Measurements from ENCODE around the gene HTR3A.

HTR3A gene

DNA sequence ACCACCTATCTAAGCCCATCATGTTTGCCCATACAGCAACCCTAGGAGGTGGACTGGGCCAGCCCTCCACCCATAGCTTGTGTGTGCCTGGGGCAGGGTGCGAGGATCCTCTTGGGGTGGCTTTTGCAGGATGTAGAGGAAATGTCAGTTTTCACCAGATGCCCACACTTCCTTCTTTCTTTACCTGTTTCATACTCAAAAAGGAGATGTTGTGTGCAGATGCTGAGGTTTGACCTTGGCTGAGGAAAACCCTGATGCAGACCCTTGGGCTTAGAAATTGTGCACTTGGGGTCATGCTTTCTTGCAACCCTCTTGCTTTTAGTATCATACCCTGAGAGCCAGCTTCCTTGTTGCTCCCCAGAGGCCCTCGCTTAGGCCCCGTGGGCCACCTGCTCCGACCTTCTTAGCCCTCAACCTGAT, 2.2 kb downstream of the HTR3A start:
- H3K27ac ChIP-seq = no peak overlapping the region
- no peak overlapping the region for H3K4me3 ChIP-seq

DNA sequence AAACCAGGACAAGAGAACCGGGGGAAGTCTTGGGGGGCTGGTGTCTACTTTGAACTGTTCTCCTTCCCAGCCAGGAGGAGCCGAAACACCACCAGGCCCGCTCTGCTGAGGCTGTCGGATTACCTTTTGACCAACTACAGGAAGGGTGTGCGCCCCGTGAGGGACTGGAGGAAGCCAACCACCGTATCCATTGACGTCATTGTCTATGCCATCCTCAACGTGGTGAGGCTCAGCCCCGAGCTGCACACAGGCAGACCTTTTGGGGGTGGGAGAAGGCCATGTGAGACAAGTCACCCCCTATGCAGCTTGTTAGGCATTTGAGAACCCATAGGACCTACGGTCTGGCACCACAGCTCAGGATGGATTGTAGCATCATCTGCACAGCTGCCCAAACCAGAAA, 2.8 kb downstream of the HTR3A start:
- Histone ChIP-seq H3K27ac (no peak overlapping the region), H3K4me3 (no peak overlapping the region)

DNA sequence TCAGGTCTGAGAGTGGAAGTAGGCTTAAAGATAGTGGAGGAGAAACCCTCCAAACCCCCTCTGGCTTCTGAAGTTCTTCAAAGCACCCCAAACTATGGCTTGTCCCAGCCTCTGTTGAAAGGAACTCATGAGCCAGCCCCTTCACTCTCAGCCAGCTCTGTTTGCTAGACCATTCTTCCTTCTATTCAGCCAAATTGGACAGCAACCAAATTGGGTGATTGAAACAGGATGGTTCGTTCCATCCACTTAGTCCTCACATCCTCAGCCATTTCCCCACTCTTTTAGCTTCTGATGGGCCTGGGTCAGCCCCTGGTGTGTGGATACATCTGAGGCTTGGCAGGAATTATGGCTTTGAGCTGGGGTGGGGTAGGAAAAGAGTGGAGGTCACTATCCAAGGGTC, 4.5 kb downstream of the HTR3A start:
- H3K4me3 ChIP-seq = no peak overlapping the region
- no peak overlapping the region for H3K27ac ChIP-seq

DNA sequence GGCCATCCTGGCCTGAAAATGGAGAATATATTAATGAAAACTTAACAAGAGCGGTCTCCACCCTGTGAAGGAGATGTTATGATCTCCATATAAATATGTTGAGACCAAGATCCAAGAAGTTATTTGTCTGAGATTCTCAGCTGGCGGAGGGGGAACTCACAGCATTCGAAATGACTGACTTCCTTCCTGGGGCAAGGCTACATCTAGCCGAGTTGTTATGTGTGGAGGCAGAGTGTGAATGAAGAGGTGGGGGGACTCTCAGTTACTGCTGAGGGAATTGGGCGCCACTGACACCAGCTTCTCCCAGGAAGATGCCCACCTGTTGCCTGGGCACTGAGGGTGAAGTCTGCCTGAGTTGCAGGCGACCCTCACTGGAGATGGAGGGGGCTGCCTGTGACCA, 5.9 kb downstream of the HTR3A start:
- Histone ChIP-seq H3K27ac (no peak overlapping the region), H3K4me3 (no peak overlapping the region)

DNA sequence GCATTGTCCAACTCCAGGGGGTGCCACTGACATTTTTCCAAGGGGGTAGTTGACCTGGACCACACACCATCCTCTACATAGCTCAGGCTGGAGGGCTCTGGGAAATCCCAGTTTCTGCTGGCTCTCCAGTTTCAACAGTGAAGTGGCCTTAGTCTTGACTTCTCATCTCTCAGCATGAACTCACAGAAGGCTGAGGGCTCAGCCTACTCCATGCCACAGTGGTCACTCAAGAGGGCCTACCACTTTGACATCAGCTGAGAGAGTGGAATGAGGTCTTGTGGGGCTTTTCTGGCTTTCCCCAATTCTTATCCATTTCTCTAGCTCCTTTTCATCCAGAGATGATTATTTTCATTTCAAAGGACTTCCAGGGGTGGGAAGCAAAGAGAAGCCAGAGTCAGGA, 7.4 kb downstream of the HTR3A start:
- H3K4me3 ChIP-seq = no peak overlapping the region
- no peak overlapping the region for H3K27ac ChIP-seq

DNA sequence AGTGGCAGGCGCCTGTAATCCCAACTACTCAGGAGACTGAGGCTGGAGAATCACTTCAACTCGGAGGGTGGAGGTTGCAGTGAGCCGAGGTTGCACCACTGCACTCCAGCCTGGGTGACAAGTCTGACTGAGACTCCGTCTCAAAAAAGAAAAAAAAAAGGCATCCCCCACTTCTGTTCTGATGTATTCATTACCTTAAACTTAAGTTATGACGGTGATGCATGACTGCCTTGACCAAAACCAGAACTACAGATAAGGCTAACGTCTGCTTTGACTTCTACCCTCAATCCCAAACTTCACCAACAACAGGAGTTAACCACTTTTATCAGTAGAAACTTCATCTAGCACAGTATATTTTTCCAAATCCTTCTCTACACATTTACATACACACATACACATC, 9.9 kb downstream of the HTR3A start:
- H3K27ac ChIP-seq = no peak overlapping the region
- H3K4me3 ChIP-seq = no peak overlapping the region

DNA sequence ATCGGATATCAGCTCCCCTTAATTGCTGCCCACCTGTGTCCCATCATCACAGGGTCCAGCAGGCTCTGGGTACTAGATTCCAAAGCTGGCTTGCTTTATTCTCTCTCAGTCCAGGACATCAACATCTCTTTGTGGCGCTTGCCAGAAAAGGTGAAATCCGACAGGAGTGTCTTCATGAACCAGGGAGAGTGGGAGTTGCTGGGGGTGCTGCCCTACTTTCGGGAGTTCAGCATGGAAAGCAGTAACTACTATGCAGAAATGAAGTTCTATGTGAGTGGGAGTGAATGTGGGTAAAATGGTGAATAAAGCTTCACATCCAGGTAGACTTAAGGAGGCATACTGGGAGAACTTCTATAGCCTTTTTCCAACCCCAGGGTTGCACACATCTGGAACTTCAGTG, 11.0 kb downstream of the HTR3A start:
- Histone ChIP-seq H3K27ac (no peak overlapping the region), H3K4me3 (no peak overlapping the region)

DNA sequence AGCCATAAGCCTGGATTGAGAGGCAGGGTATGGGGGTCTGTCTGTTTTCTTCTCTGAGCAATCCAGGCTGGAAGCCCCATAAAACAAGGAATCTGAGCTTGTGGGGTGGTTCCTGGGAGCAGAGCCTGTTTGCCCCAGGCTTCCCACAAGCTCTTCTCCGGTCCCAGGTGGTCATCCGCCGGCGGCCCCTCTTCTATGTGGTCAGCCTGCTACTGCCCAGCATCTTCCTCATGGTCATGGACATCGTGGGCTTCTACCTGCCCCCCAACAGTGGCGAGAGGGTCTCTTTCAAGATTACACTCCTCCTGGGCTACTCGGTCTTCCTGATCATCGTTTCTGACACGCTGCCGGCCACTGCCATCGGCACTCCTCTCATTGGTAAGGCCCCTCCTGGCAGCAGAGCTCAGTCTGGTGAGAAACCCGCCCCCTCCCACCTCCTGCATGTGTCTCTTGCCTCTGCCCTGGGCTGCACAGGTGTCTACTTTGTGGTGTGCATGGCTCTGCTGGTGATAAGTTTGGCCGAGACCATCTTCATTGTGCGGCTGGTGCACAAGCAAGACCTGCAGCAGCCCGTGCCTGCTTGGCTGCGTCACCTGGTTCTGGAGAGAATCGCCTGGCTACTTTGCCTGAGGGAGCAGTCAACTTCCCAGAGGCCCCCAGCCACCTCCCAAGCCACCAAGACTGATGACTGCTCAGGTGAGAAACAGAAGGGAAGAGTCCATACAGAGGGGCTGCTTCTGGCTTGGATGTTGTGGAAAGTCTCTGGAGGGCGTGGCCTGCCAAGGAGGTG, 11.6 kb downstream of the HTR3A start:
- no peak overlapping the region for H3K4me3 ChIP-seq
- H3K27ac ChIP-seq = no peak overlapping the region

DNA sequence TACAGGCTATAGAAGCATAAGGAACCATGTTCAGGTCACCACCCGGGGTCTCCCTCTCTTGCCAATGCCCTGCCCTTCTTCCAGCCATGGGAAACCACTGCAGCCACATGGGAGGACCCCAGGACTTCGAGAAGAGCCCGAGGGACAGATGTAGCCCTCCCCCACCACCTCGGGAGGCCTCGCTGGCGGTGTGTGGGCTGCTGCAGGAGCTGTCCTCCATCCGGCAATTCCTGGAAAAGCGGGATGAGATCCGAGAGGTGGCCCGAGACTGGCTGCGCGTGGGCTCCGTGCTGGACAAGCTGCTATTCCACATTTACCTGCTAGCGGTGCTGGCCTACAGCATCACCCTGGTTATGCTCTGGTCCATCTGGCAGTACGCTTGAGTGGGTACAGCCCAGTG, 14.5 kb downstream of the HTR3A start:
- H3K27ac ChIP-seq = no peak overlapping the region
- H3K4me3 ChIP-seq = no peak overlapping the region

DNA sequence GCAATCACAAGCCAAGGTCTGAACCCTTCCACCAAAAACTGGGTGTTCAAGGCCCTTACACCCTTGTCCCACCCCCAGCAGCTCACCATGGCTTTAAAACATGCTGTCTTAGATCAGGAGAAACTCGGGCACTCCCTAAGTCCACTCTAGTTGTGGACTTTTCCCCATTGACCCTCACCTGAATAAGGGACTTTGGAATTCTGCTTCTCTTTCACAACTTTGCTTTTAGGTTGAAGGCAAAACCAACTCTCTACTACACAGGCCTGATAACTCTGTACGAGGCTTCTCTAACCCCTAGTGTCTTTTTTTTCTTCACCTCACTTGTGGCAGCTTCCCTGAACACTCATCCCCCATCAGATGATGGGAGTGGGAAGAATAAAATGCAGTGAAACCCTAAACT, 15.0 kb downstream of the HTR3A start:
- H3K27ac ChIP-seq = no peak overlapping the region

DNA sequence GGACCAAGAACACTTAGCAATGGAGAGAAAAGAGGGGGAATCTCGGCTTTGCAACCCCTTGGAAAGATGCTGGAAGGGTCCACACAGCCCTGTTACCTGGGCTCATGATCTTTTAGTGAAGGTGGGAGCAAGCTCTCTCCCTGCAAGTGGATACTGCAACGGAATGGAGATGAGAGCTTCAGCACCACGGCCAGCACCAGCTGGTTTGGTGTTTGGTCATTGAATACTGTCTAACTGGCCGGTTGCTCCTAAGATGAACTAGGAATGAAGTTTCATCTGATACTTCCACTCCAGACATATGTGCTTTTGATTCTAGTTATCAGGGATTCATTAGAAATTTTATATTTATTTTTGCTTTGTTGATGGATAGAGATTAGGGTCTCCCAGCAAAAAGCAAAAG, 16.3 kb downstream of the HTR3A start:
- Histone ChIP-seq H3K27ac (no peak overlapping the region), H3K4me3 (no peak overlapping the region)

More for the DNA sequence above, 15.0 kb downstream of the HTR3A start:
- no peak overlapping the region for H3K4me3 ChIP-seq

DNA sequence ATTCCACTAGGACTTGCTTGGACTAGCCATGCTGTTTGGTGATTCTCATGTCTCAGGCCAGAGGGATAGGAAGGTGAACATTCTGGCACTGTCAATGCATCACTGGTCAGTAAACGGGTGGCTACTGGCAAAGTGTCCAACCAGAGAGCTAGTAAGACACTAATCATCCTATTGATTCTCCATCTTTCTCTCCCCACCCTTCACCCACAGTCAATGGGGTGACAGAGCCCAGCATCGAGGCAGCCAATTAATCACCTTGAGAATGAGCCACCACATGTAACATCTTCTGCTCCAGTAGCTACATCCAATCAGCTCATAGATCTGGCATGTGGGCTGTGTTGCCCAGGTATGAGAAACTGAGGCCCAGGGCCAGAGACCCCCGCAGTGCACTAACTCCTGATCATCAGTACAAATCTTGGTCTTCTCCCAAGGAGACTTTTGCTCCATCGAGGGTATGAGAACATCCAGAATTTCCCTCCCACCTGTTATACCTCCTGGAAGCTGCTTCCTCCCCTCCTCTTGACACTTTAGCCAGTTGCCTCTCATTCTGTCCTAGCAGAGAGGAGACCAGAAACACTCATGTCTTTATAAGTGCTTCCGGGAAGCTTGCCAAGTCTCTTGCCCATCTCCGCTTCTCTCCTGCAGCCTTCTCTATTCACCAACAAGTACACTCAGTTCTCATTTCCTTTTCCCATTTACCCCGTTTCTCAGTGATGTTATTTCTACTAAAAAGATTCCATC, 17.0 kb downstream of the HTR3A start:
- H3K4me3 ChIP-seq = no peak overlapping the region
- no peak overlapping the region for H3K27ac ChIP-seq

DNA sequence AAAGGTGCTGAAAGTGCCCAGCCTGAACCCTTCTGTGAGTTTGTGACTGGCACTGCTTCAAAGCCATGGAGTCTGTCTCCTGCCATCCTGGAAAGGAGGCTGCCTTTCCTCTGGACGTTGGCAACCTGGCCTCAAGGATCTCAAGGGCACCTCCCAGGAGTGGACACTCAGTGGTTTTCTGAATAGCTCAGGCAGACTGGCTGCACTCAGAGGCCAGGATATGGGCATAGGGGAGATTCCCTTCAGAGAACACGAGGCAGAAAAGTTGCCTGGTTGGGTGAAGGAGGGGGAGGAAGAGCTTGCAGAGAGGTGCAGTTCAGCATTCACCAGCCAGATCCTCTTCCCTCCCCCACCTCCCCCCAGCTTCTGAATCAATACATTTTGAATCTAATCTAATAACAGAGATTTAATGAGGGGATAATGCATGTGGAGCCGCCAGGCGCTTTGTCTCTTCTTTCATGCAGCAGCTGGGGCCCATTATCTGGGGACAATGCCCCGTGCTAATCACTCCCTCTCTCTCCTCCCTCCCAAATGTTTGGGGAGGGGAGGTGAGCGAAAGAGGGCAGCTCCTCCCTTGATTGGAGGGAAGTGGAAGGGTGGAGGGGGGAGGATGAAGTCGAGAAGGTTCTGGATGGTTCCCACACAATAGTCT, 17.7 kb downstream of the HTR3A start:
- no peak overlapping the region for H3K4me3 ChIP-seq
- no peak overlapping the region for H3K27ac ChIP-seq

DNA sequence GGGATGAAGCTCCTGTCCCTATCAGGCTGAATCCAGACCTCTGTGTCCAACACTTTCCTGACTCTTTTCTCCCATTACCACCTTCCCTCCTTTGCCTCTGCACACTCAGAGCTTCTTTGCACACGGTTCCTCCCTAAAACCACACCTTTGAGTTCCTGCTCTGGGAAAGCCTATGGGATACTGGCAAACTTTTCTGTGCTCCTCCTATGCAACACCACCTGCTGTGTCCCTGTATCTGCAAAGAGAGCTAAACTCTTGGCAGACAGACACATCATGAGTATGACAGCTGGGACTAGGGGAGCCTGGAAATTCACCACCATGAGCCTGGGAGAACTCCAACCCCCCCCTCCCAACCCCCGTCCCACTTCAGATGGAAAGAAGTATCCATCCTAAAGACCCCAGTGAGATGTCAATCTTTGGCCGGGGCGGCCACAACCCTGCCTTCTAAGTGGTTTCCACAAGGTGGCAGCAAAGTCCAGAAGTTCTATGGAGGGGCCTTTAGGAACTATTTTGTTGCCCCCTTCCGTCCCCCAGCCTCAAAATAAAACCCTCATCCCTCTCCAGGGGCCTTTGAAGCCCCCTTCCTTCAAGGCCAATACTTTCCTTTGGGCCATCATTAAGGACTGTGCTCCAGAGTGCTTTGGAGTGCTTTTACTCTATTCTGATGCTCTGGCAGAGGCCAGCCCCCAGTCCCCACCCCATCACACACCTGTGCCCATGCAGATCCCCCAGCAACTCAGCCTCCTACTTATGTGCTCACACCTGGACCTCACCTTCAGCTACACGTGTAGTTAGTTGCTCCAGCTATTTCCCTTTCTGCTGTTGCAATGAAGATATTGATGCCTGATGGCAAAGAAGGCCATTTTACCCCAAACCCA, 19.4 kb downstream of the HTR3A start:
- H3K4me3 ChIP-seq = no peak overlapping the region
- H3K27ac ChIP-seq = no peak overlapping the region

DNA sequence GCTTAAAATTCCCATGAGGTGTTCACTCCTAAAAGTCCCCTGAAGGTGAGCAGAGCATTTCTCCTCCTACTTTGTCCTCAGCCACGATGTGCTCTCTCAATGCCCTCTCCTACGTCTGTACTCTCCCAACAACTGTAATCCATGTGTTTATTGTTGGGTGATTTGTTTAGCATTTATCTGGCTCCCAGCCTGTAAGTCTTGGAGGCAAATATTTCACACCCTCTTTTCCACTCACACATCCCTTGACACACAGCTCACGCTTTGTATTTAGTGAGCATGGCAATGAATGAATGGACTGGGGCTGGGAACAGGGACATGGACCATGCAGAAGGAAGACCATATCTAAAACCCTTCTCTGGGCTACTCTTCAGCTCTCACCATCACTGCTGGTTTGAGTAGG, 22.6 kb downstream of the HTR3A start:
- no peak overlapping the region for H3K27ac ChIP-seq

DNA sequence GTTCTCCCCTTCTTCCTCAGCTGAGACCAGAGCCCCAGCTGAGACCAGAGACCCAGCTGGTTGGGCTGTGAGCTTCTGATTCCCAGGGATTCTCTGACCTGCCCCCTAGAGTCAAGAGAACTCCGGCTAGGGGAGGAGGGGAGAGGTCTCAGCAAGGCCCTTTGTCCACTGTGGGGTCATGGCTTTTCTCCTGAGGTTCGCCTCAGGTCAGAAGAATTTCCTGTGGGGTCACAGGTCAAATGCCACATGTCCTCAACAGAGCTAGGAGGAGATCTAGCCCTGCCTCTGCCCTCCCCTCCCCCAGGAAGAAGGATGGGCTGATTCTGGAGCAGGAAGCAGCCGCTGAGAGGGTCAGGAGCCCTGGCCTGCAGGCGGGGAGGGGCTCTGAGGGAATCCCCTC, 23.7 kb downstream of the HTR3A start:
- no peak overlapping the region for H3K27ac ChIP-seq
- no peak overlapping the region for H3K4me3 ChIP-seq

More for the DNA sequence above, 22.6 kb downstream of the HTR3A start:
- H3K4me3 ChIP-seq = no peak overlapping the region

DNA sequence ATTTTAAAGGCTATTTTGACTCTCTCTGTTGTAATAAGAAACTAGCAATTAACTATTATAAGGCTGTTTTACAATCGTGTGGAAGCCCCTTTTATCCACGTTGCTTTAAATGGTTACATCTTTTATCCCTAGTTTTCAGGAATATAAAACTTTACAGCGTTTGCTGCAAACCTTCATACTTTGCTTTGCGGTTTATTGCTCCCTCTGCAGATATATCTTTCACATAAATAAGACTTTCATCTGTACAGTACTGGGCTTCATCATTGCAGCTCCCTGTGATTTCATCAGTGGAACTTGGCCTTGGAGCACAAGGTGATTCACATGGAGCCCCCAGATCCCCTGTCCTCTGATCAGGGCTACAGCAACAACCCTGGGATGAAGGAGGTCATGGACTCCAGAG, 25.6 kb downstream of the HTR3A start:
- Histone ChIP-seq H3K27ac (no peak overlapping the region), H3K4me3 (no peak overlapping the region)

DNA sequence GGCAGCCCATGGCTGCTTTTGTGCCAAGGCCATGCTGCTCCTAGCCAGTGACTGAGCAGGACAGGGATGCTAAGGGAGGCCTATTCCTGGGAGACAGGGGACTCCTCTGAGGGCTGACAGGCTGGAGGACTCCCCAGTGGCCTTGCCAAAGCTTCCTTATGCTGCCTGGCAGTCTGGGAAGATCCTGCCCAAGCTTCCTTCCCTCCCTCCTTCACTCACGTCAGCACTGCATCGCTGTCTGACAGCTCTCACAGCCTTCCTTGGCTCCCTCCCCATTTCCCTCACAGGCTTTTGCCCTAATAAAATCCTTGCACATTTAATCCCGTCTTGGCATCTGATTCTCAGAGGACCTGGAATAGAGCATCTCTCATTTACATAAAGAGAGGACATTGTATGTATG, 26.5 kb downstream of the HTR3A start:
- Histone ChIP-seq H3K4me3 (no peak overlapping the region), H3K27ac (no peak overlapping the region)

DNA sequence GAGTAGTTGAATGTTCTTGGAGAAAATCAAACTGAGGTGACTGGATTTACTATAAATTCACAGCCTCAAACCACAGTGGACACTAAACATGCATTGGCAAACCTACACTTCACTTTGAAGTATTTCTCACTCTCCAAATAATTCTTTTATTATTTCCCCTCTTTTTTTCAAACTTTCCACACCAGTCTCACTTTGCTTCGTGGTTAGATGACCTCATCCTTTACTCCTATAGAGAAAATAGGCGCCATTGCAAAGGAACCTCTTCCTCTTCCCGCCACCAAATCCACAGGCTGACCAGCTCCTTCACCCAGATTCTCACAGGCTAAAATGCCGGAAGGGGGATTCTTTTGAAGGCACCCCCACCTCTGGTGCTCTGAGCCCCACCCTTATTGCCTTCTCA, 33.4 kb downstream of the HTR3A start:
- no peak overlapping the region for H3K27ac ChIP-seq
- H3K4me3 ChIP-seq = no peak overlapping the region

DNA sequence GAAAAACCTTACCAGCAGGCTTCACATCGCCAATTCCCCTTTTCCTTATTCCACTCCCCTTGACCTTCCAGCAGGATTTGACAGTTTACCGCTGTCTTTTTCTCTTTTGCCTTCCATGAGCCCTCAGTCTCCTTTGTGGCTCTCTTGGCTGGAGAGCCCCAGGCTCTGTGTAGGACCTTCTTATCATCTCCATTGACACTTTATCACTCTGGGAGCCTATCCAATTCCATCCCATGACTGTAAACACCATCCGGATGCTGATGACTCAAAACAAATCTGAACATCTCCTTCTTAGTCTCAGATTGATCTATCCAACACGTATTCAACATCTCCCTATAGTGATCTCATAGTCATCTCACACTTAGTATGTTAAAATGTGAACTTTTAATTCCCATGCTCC, 36.0 kb downstream of the HTR3A start:
- Histone ChIP-seq H3K27ac (no peak overlapping the region), H3K4me3 (no peak overlapping the region)

All from skin epidermis (tissue), 12 donors.